Ishikawa (cell line): ENCODE results near the gene UBN1.

Experiments
- CEBPB ChIP-seq: IDR thresholded peaks from 2 replicates; pipeline ENCODE4 v1.6.1; 2012
- CREB1 ChIP-seq: IDR thresholded peaks from 2 replicates; pipeline ENCODE4 v1.6.1; 2012; ENCODE audit warnings: low read depth
- EGR1 ChIP-seq: IDR thresholded peaks from 2 replicates; pipeline ENCODE4 v1.6.1; 2012
- EP300 ChIP-seq: IDR thresholded peaks from 2 replicates; pipeline ENCODE4 v1.6.1; 2012; ENCODE audit warnings: borderline replicate concordance
- FOXM1 ChIP-seq: IDR thresholded peaks from 2 replicates; pipeline ENCODE4 v1.6.1; 2012; ENCODE audit warnings: low read depth, borderline replicate concordance
- MAX ChIP-seq: IDR thresholded peaks from 2 replicates; pipeline ENCODE4 v1.6.1; 2012
- NFIC ChIP-seq: IDR thresholded peaks from 2 replicates; pipeline ENCODE4 v1.6.1; 2012
- RAD21 ChIP-seq: IDR thresholded peaks from 2 replicates; pipeline ENCODE4 v1.6.1; 2012; ENCODE audit warnings: low read depth
- REST ChIP-seq: IDR thresholded peaks from 2 replicates; pipeline ENCODE4 v1.6.1; 2012; ENCODE audit warnings: low read depth, mild to moderate bottlenecking
- TAF1 ChIP-seq: IDR thresholded peaks from 2 replicates; pipeline ENCODE4 v1.6.1; 2012; ENCODE audit warnings: low read depth, mild to moderate bottlenecking
- TCF12 ChIP-seq: IDR thresholded peaks from 2 replicates; pipeline ENCODE4 v1.6.1; 2012; ENCODE audit warnings: low read depth
- TEAD4 ChIP-seq: IDR thresholded peaks from 2 replicates; pipeline ENCODE4 v1.6.1; 2012
- USF1 ChIP-seq: IDR thresholded peaks from 2 replicates; pipeline ENCODE4 v1.6.1; 2012
- YY1 ChIP-seq: IDR thresholded peaks from 2 replicates; pipeline ENCODE4 v1.6.1; 2012; ENCODE audit warnings: low read depth
- ZBTB7A ChIP-seq: IDR thresholded peaks from 2 replicates; pipeline ENCODE4 v1.6.1; 2012; ENCODE audit warnings: low read depth

Gene UBN1

GRCh38 chr16:4908854-4909401 lies 61.6 kb downstream of the UBN1 start:
- no peak for TF ChIP-seq FOXM1
- no peak for TF ChIP-seq MAX
- no peak for TF ChIP-seq NFIC
- no peak for TF ChIP-seq USF1
- TF ChIP-seq TEAD4: no peak
- TF ChIP-seq EP300: no peak
- no peak for TF ChIP-seq TAF1
- TF ChIP-seq EGR1: no peak
- TF ChIP-seq RAD21: no peak
- TF ChIP-seq REST: no peak
- no peak for TF ChIP-seq CEBPB
- TF ChIP-seq TCF12: no peak
- TF ChIP-seq CREB1: no peak
- TF ChIP-seq YY1: no peak
- no peak for TF ChIP-seq ZBTB7A

- TF ChIP-seq USF1 (no peak), ZBTB7A (no peak), NFIC (no peak), REST (no peak), RAD21 (no peak), TCF12 (no peak), YY1 (no peak), CREB1 (no peak), CEBPB (no peak), EGR1 (no peak), MAX (no peak), EP300 (no peak), TAF1 (no peak), TEAD4 (no peak), FOXM1 (no peak)
These were observed 62.5 kb downstream of the UBN1 start for GRCh38 chr16:4909825-4910224.

GRCh38 chr16:4910828-4911227 lies 63.5 kb downstream of the UBN1 start:
- no peak for TF ChIP-seq MAX

- TF ChIP-seq CEBPB (peak; percentile 74), ZBTB7A (no peak)
These were observed 64.7 kb downstream of the UBN1 start for GRCh38 chr16:4911970-4912386.

- TF ChIP-seq RAD21: no peak
- no peak for TF ChIP-seq EP300
- TF ChIP-seq TAF1: no peak
- TF ChIP-seq ZBTB7A: no peak
- TF ChIP-seq NFIC: no peak
- no peak for TF ChIP-seq USF1
- TF ChIP-seq EGR1: no peak
- no peak for TF ChIP-seq YY1
- no peak for TF ChIP-seq TEAD4
- no peak for TF ChIP-seq TCF12
- no peak for TF ChIP-seq CREB1
- TF ChIP-seq MAX: no peak
- TF ChIP-seq CEBPB: no peak
- TF ChIP-seq FOXM1: no peak
- no peak for TF ChIP-seq REST
These were observed 66.0 kb downstream of the UBN1 start for GRCh38 chr16:4913130-4913773.
